Vagina (tissue), 2 donors: ENCODE measurements around the gene YPEL4. TPM values are rescaled to one million over a fixed set of nuclear protein-coding genes. Genes with fewer than 3 reads are reported as not detected.

Experiments used
- DNase-seq, 2 donors: peaks; one replicate each; pipeline ENCODE4 v3.0.0-alpha.2; 2017; ENCODE audit errors: extremely low spot score in 2 of 2
- H3K27ac ChIP-seq: fragments of 200-600 bp; sonication (generic); one replicate; pipeline ENCODE4 v1.5.1; 2019
- H3K27me3 ChIP-seq: fragments of 200-600 bp; sonication (generic); one replicate; pipeline ENCODE4 v1.5.1; 2019
- H3K36me3 ChIP-seq, 2 donors: fragments of 200-600 bp; sonication (generic); one replicate each; pipeline ENCODE4 v1.5.1; 2017 to 2019
- H3K4me1 ChIP-seq: fragments of 200-600 bp; sonication (generic); one replicate; pipeline ENCODE4 v1.5.1; 2019
- H3K4me3 ChIP-seq, 2 donors: fragments of 200-600 bp; sonication (generic); 1 replicate in 1 of 2; 2 replicates in 1 of 2; pipeline ENCODE4 v1.5.1; 2016 to 2019
- H3K9me3 ChIP-seq: fragments of 200-600 bp; sonication (generic); one replicate; pipeline ENCODE4 v1.5.1; 2019
- POLR2A ChIP-seq, 2 donors: fragments of 450-650 bp; IDR thresholded peaks; one replicate each; pipeline ENCODE4 v1.6.1; 2017; ENCODE audit warnings: antibody characterized with exemption in 2 of 2, mild to moderate bottlenecking in 2 of 2, moderate library complexity in 2 of 2
- POLR2AphosphoS5 ChIP-seq, 2 donors: sonication (generic); formaldehyde crosslinking; IDR thresholded peaks; one replicate each; pipeline ENCODE4 v1.9.0; 2017; ENCODE audit warnings: antibody characterized with exemption in 2 of 2, mild to moderate bottlenecking in 2 of 2, low read depth in 1 of 2; ENCODE audit not compliant: insufficient read depth in 1 of 2
- intact Hi-C: fragments of 100-400 bp; cut with DNase I; formaldehyde crosslinking; loops from one replicate; pipeline ENCODE4 v1.15.1; 2023
- total RNA-seq: library from RNA; depleted of rRNA; stranded (reverse); fragments of >200 nt; gene quantifications from one replicate; pipeline ENCODE4 v1.2.3, GENCODE V29; 2016
- TF ChIP-seq, protein P1 (sequence below), 3 experiments: fragments of 450-650 bp in 2 of 3; fragments of 200-600 bp in 1 of 3; sonication (generic) in 1 of 3; IDR thresholded peaks; one replicate each; pipeline ENCODE4 v1.5.1; 2017 to 2019; ENCODE audit warnings: antibody characterized with exemption in 3 of 3, mild to moderate bottlenecking in 2 of 3, moderate library complexity in 2 of 3

Gene YPEL4
- total RNA-seq, 1 donor from 2014 or later: 2.7 TPM

DNA sequence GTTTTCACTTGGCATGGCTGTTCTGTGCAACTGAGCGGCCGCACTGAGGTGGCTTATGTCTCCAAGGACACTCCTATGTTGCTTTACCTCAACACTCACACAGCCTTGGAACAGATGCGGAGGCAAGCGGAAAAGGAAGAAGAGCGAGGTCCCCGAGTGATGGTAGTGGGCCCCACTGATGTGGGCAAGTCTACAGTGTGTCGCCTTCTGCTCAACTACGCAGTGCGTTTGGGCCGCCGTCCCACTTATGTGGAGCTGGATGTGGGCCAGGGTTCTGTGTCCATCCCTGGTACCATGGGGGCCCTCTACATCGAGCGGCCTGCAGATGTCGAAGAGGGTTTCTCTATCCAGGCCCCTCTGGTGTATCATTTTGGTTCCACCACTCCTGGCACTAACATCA lies 10.0 kb upstream of the YPEL4 start:
- intact Hi-C loops: no loop called here
- Histone ChIP-seq H3K27ac (no peak overlapping the region), H3K27me3 (no peaks in the 10 kb centered on the region), H3K4me3 (no peak overlapping the region), H3K4me1 (peaks cover 23% of the 10 kb centered on the region), H3K36me3 (peaks cover 0 to 28% of the 10 kb centered on the region in 2 donors), H3K9me3 (no peaks in the 10 kb centered on the region)
- TF ChIP-seq POLR2A (IDR thresholded peaks at IDR 0.05) (no peak), POLR2AphosphoS5 (IDR thresholded peaks at IDR 0.05; ENCODE audit: insufficient read depth in 1 of 2, low read depth in 1 of 2) (no peak)
- TF ChIP-seq, protein P1, sequence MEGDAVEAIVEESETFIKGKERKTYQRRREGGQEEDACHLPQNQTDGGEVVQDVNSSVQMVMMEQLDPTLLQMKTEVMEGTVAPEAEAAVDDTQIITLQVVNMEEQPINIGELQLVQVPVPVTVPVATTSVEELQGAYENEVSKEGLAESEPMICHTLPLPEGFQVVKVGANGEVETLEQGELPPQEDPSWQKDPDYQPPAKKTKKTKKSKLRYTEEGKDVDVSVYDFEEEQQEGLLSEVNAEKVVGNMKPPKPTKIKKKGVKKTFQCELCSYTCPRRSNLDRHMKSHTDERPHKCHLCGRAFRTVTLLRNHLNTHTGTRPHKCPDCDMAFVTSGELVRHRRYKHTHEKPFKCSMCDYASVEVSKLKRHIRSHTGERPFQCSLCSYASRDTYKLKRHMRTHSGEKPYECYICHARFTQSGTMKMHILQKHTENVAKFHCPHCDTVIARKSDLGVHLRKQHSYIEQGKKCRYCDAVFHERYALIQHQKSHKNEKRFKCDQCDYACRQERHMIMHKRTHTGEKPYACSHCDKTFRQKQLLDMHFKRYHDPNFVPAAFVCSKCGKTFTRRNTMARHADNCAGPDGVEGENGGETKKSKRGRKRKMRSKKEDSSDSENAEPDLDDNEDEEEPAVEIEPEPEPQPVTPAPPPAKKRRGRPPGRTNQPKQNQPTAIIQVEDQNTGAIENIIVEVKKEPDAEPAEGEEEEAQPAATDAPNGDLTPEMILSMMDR (IDR thresholded peaks at IDR 0.05): no peak
- DNase-seq: no peak

DNA sequence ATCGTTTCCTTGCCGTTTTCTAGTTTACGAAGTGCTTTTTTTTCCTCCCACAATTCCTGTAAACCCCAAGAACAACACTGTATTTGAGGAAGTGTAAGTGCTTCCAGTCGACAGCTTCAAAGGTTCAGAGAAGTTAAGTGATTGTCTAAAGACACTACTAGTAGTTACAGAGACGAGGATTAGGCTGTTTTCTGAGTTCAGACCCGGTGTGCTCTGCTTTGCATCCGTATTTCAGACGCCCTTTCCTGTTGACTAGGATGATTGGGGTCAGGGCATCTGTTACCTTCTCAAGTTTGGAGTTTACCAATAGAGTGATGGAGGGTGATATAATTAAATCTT lies 8.3 kb upstream of the YPEL4 start:
- Histone ChIP-seq H3K4me1 (peaks cover 23% of the 10 kb centered on the region), H3K36me3 (peaks cover 0 to 28% of the 10 kb centered on the region in 2 donors), H3K27me3 (no peaks in the 10 kb centered on the region), H3K4me3 (peak overlapping the region; percentile 54 to 70), H3K9me3 (no peaks in the 10 kb centered on the region), H3K27ac (peak overlapping the region; percentile 92)
- no peak for DNase-seq
- TF ChIP-seq POLR2AphosphoS5 (IDR thresholded peaks at IDR 0.05; ENCODE audit: insufficient read depth in 1 of 2, low read depth in 1 of 2) (no peak), POLR2A (IDR thresholded peaks at IDR 0.05) (no peak)
- TF ChIP-seq, protein P1 (IDR thresholded peaks at IDR 0.05): no peak
- intact Hi-C loops: no loop called here

GRCh38 chr11:57657194-57658022 lies 7.7 kb upstream of the YPEL4 start, which contains the start of gene CLP1:
Gene CLP1, plus strand, starts transcription at chr11:57657762. Its CDS starts 1,715 bp downstream, at chr11:57659477.
- H3K9me3 ChIP-seq: no peaks in the 10 kb centered on the region
- H3K27ac ChIP-seq: peak within 1 kb of the TSS; percentile 92
- peak within 1 kb of the TSS; percentile 54 to 70 for H3K4me3 ChIP-seq
- H3K4me1 ChIP-seq: peaks cover 23% of the 10 kb centered on the region
- DNase-seq: peak; percentile 99 to 100
- intact Hi-C loops: no loop called here
- TF ChIP-seq, protein P1 (IDR thresholded peaks at IDR 0.05): peak in 1 of 3 experiments; percentile 12
- peak; percentile 95 to 100 for TF ChIP-seq POLR2AphosphoS5 (IDR thresholded peaks at IDR 0.05; ENCODE audit: insufficient read depth in 1 of 2, low read depth in 1 of 2)
- peak in 1 of 2 donors; percentile 66 for TF ChIP-seq POLR2A (IDR thresholded peaks at IDR 0.05)
- no peaks in the 10 kb centered on the region for H3K27me3 ChIP-seq
- H3K36me3 ChIP-seq: peaks cover 0 to 28% of the 10 kb centered on the region in 2 donors

GRCh38 chr11:57656885-57657193 lies 7.1 kb upstream of the YPEL4 start:
- peak overlapping the region; percentile 92 for H3K27ac ChIP-seq
- H3K4me1 ChIP-seq: peaks cover 23% of the 10 kb centered on the region
- H3K27me3 ChIP-seq: no peaks in the 10 kb centered on the region
- TF ChIP-seq, protein P1 (IDR thresholded peaks at IDR 0.05): no peak
- no peak for TF ChIP-seq POLR2AphosphoS5 (IDR thresholded peaks at IDR 0.05; ENCODE audit: insufficient read depth in 1 of 2, low read depth in 1 of 2)
- no peak for TF ChIP-seq POLR2A (IDR thresholded peaks at IDR 0.05)
- intact Hi-C loops: no loop called here
- H3K4me3 ChIP-seq: peak overlapping the region; percentile 54 to 70
- no peak for DNase-seq
- no peaks in the 10 kb centered on the region for H3K9me3 ChIP-seq
- H3K36me3 ChIP-seq: peaks cover 0 to 23% of the 10 kb centered on the region in 2 donors

DNA sequence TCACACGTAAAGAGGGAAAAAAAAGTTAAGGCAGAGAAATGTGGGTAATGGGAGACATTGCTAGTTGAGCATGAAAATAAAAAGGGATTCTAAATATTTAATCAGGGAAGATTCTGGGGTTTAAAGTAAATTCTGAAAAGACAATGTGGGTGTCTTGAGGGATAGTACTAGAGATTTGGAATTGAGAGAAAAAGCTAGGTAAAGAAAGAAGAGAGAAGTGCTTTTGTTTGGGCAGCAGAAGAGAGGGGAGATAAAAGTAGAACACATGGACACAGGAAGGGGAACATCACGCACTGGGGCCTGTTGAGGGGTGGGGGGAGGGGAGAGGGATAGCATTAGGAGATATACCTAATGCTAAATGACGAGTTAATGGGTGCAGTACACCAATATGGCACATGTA lies 3.5 kb upstream of the YPEL4 start:
- H3K9me3 ChIP-seq: no peaks in the 10 kb centered on the region
- no peak overlapping the region for H3K27ac ChIP-seq
- peaks cover 29% of the 10 kb centered on the region for H3K4me1 ChIP-seq
- no peak for TF ChIP-seq POLR2AphosphoS5 (IDR thresholded peaks at IDR 0.05; ENCODE audit: insufficient read depth in 1 of 2, low read depth in 1 of 2)
- TF ChIP-seq POLR2A (IDR thresholded peaks at IDR 0.05): no peak
- TF ChIP-seq, protein P1 (IDR thresholded peaks at IDR 0.05): no peak
- no peaks in the 10 kb centered on the region for H3K27me3 ChIP-seq
- no peaks in the 10 kb centered on the region for H3K36me3 ChIP-seq
- intact Hi-C loops: no loop called here
- no peak for DNase-seq
- H3K4me3 ChIP-seq: no peak overlapping the region
